Liver (tissue), 3 donors: ENCODE data around the gene C2CD4C.

ENCODE experiments used
- FOXA1 ChIP-seq: IDR thresholded peaks from 2 replicates; pipeline ENCODE4 v1.6.1; 2016; ENCODE audit warnings: antibody characterized with exemption
- FOXA2 ChIP-seq: IDR thresholded peaks from 2 replicates; pipeline ENCODE4 v1.6.1; 2016; ENCODE audit warnings: antibody characterized with exemption
- GABPA ChIP-seq, 2 donors: IDR thresholded peaks in 1 of 2; conservative IDR thresholded peaks in 1 of 2; 2 replicates each; pipeline ENCODE4 v1.6.1; 2016; ENCODE audit warnings: antibody characterized with exemption in 2 of 2, mild to moderate bottlenecking in 1 of 2, moderate library complexity in 1 of 2
- HNF4G ChIP-seq: IDR thresholded peaks from 2 replicates; pipeline ENCODE4 v1.6.1; 2016; ENCODE audit warnings: antibody characterized with exemption
- JUND ChIP-seq, 2 donors: IDR thresholded peaks; 2 replicates each; pipeline ENCODE4 v1.6.1; 2016; ENCODE audit warnings: antibody characterized with exemption in 2 of 2
- RAD21 ChIP-seq, 2 donors: IDR thresholded peaks; 2 replicates each; pipeline ENCODE4 v1.6.1; 2016; ENCODE audit warnings: antibody characterized with exemption in 2 of 2, mild to moderate bottlenecking in 2 of 2
- RXRA ChIP-seq, 2 donors: IDR thresholded peaks; 2 replicates each; pipeline ENCODE4 v1.6.1; 2017 to 2018; ENCODE audit warnings: antibody characterized with exemption in 2 of 2, mild to moderate bottlenecking in 1 of 2
- TAF1 ChIP-seq: conservative IDR thresholded peaks from 2 replicates; pipeline ENCODE4 v1.6.1; 2016; ENCODE audit warnings: antibody characterized with exemption, mild to moderate bottlenecking
- YY1 ChIP-seq: IDR thresholded peaks from 2 replicates; pipeline ENCODE4 v1.6.1; 2016; ENCODE audit warnings: antibody characterized with exemption, mild to moderate bottlenecking
- TF ChIP-seq, protein P1 (sequence below): IDR thresholded peaks from 2 replicates; pipeline ENCODE4 v1.6.1; 2016; ENCODE audit warnings: antibody characterized with exemption, mild to moderate bottlenecking
- TF ChIP-seq, protein P2 (sequence below): fragments of 150-350 bp; IDR thresholded peaks from 2 replicates; pipeline ENCODE4 v1.5.1; 2017; ENCODE audit warnings: improper control_type of control experiment, low read depth, low read length; ENCODE audit not compliant: missing input control
- TF ChIP-seq, protein P3 (sequence below): IDR thresholded peaks from 2 replicates; pipeline ENCODE4 v1.6.1; 2016; ENCODE audit warnings: antibody characterized with exemption
- TF ChIP-seq, protein P4 (sequence below): IDR thresholded peaks from 2 replicates; pipeline ENCODE4 v1.6.1; 2016; ENCODE audit warnings: antibody characterized with exemption
- donor health status: healthy.
- donor health status: healthy.

DNA sequence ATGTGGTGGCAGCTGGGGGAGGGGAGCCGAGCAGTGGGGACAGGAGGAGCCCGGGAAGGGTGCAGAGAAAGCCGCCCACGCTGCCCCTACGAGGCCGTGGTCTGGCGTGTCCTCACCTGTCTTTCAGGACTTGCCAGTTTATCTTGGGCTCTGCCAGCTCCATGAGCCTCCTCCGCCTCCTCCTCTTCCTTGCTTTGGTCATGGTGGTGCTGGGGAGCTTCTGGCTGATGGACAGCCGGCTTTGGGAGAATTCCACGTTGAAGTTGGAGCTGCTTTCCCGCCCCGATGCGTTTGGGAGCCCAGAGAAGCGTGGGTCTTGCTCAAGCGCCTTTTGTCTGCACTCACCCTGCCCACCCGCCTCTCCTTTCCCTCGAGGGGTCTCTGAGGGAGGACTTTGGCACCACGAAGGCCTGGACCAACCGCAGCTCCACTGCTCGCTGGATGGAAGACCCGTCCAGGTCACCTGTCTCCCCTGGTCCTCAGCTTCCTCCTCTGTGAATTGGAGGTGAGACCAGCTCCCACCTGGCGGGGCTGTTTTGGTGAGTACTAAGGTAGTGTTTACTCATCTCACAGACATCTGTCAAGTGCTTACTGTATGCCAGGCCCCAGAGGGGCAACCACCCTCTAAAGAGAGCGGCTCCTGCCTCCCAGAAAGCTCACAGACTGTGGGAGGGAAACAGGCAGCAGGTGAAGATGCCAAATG is 34.6 kb downstream of the C2CD4C start:
- TF ChIP-seq, protein P1, sequence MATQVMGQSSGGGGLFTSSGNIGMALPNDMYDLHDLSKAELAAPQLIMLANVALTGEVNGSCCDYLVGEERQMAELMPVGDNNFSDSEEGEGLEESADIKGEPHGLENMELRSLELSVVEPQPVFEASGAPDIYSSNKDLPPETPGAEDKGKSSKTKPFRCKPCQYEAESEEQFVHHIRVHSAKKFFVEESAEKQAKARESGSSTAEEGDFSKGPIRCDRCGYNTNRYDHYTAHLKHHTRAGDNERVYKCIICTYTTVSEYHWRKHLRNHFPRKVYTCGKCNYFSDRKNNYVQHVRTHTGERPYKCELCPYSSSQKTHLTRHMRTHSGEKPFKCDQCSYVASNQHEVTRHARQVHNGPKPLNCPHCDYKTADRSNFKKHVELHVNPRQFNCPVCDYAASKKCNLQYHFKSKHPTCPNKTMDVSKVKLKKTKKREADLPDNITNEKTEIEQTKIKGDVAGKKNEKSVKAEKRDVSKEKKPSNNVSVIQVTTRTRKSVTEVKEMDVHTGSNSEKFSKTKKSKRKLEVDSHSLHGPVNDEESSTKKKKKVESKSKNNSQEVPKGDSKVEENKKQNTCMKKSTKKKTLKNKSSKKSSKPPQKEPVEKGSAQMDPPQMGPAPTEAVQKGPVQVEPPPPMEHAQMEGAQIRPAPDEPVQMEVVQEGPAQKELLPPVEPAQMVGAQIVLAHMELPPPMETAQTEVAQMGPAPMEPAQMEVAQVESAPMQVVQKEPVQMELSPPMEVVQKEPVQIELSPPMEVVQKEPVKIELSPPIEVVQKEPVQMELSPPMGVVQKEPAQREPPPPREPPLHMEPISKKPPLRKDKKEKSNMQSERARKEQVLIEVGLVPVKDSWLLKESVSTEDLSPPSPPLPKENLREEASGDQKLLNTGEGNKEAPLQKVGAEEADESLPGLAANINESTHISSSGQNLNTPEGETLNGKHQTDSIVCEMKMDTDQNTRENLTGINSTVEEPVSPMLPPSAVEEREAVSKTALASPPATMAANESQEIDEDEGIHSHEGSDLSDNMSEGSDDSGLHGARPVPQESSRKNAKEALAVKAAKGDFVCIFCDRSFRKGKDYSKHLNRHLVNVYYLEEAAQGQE = no peak
- TF ChIP-seq FOXA1 (no peak), GABPA (IDR thresholded peaks at IDR 0.05 in 1 of 2, conservative IDR thresholded peaks at IDR 0.05 in 1 of 2) (no peak), YY1 (no peak), TAF1 (no peak), RAD21 (IDR thresholded peaks at IDR 0.05) (no peak), RXRA (IDR thresholded peaks at IDR 0.05) (no peak), JUND (IDR thresholded peaks at IDR 0.05) (no peak), FOXA2 (no peak), HNF4G (no peak)
- TF ChIP-seq, protein P2, sequence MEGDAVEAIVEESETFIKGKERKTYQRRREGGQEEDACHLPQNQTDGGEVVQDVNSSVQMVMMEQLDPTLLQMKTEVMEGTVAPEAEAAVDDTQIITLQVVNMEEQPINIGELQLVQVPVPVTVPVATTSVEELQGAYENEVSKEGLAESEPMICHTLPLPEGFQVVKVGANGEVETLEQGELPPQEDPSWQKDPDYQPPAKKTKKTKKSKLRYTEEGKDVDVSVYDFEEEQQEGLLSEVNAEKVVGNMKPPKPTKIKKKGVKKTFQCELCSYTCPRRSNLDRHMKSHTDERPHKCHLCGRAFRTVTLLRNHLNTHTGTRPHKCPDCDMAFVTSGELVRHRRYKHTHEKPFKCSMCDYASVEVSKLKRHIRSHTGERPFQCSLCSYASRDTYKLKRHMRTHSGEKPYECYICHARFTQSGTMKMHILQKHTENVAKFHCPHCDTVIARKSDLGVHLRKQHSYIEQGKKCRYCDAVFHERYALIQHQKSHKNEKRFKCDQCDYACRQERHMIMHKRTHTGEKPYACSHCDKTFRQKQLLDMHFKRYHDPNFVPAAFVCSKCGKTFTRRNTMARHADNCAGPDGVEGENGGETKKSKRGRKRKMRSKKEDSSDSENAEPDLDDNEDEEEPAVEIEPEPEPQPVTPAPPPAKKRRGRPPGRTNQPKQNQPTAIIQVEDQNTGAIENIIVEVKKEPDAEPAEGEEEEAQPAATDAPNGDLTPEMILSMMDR = no peak
- TF ChIP-seq, protein P3, sequence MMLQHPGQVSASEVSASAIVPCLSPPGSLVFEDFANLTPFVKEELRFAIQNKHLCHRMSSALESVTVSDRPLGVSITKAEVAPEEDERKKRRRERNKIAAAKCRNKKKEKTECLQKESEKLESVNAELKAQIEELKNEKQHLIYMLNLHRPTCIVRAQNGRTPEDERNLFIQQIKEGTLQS = no peak
- TF ChIP-seq, protein P4, sequence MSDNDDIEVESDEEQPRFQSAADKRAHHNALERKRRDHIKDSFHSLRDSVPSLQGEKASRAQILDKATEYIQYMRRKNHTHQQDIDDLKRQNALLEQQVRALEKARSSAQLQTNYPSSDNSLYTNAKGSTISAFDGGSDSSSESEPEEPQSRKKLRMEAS = no peak
